Left ventricle myocardium inferior (tissue), 1 donor: ENCODE data around the gene COA5. TPM values are rescaled to one million over a fixed set of nuclear protein-coding genes. Genes with fewer than 3 reads are reported as not detected.

Experiments used
- DNase-seq: peaks from one replicate; pipeline ENCODE4 v3.0.0-alpha.2; 2020
- H3K27ac ChIP-seq: fragments of 200-600 bp; replicated peaks from 2 replicates; pipeline ENCODE4 v1.8.0; 2021
- H3K27me3 ChIP-seq: fragments of 200-600 bp; 2 replicates; pipeline ENCODE4 v1.8.0; 2021; ENCODE audit warnings: low read depth
- H3K36me3 ChIP-seq: fragments of 200-600 bp; 2 replicates; pipeline ENCODE4 v1.8.0; 2021
- H3K4me1 ChIP-seq: fragments of 200-600 bp; 2 replicates; pipeline ENCODE4 v1.8.0; 2021
- H3K4me3 ChIP-seq: fragments of 200-600 bp; 2 replicates; pipeline ENCODE4 v1.8.0; 2021; ENCODE audit warnings: mild to moderate bottlenecking, moderate library complexity
- H3K9me3 ChIP-seq: fragments of 200-600 bp; replicated peaks from 2 replicates; pipeline ENCODE4 v1.8.0; 2021
- intact Hi-C: fragments of 100-400 bp; cut with micrococcal nuclease; formaldehyde crosslinking; loops from one replicate; pipeline ENCODE4 v1.11.0; 2022
- total RNA-seq: library from RNA; stranded (reverse); fragmentation: NEBNext Ultra II Directional; extraction: Animal tissue kit (Norgen Biotek cat#: 25700); gene quantifications from one replicate; pipeline ENCODE4 v1.2.1, GENCODE V29; 2021
- TF ChIP-seq, protein P1 (sequence below): fragments of 200-600 bp; IDR thresholded peaks from 2 replicates; pipeline ENCODE4 v1.8.0; 2021; ENCODE audit warnings: antibody characterized with exemption, mild to moderate bottlenecking, borderline replicate concordance
- donor health status: DM: no; HTN: yes; CAD: no; lungs with severe emphysema.

COA5 gene
- total RNA-seq, 1 donor from 2014 or later, result 33.3 TPM

DNA sequence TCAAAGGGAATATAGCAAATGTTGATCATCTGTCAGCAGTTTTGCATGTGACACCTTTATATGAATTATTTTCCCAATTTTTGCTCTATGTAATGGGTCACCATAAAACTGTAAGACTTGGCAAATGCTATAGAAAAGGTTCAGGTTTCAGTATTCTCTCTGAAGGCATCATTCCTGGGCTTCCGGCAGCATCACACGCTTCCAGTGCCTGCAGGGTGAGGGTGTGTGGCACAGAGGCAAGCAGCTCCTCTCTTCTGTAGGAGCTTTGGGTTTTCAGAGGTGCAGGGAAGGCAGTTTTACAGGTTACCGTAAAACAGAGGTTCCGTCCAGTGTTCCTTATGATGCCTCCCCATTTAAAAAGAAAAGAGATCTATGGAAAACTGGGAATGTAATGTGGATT lies 18.8 kb downstream of the COA5 start:
- Histone ChIP-seq H3K36me3 (peaks cover 42% of the 10 kb centered on the region), H3K27ac (no peak overlapping the region), H3K4me3 (no peak overlapping the region), H3K27me3 (no peaks in the 10 kb centered on the region), H3K9me3 (peaks cover 3% of the 10 kb centered on the region), H3K4me1 (no peaks in the 10 kb centered on the region)
- TF ChIP-seq, protein P1, sequence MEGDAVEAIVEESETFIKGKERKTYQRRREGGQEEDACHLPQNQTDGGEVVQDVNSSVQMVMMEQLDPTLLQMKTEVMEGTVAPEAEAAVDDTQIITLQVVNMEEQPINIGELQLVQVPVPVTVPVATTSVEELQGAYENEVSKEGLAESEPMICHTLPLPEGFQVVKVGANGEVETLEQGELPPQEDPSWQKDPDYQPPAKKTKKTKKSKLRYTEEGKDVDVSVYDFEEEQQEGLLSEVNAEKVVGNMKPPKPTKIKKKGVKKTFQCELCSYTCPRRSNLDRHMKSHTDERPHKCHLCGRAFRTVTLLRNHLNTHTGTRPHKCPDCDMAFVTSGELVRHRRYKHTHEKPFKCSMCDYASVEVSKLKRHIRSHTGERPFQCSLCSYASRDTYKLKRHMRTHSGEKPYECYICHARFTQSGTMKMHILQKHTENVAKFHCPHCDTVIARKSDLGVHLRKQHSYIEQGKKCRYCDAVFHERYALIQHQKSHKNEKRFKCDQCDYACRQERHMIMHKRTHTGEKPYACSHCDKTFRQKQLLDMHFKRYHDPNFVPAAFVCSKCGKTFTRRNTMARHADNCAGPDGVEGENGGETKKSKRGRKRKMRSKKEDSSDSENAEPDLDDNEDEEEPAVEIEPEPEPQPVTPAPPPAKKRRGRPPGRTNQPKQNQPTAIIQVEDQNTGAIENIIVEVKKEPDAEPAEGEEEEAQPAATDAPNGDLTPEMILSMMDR, result no peak
- DNase-seq, result no peak
- intact Hi-C loops, result no loop called here

DNA sequence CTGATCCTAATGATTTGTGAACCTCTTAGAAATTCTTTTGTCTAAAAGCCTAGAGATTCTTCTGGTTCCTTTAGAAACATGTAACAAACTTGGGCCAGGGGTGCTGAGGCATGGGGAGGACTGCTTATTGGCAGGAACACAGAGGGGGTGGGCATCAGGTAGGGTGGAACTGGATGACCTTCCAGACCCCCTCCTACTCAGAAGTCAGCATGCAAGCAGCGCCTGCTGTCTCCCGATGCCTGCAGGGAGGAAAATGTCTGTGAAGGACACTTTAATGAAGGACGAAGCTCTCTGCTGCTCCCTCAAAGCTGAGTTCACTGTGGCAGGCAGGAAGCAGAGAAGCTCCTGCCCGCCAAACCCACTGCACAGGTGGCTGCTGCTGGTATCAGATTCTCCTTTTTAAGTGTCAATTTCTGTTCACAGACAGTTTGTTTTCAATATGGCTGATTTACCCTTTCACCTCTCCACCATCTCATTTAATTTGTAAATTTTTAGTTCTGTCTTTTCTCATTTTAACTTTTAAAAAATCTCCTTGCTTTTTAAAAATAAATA lies 19.4 kb downstream of the COA5 start:
- TF ChIP-seq, protein P1, result no peak
- intact Hi-C loops, result no loop called here
- peaks cover 46% of the 10 kb centered on the region for H3K36me3 ChIP-seq

DNA sequence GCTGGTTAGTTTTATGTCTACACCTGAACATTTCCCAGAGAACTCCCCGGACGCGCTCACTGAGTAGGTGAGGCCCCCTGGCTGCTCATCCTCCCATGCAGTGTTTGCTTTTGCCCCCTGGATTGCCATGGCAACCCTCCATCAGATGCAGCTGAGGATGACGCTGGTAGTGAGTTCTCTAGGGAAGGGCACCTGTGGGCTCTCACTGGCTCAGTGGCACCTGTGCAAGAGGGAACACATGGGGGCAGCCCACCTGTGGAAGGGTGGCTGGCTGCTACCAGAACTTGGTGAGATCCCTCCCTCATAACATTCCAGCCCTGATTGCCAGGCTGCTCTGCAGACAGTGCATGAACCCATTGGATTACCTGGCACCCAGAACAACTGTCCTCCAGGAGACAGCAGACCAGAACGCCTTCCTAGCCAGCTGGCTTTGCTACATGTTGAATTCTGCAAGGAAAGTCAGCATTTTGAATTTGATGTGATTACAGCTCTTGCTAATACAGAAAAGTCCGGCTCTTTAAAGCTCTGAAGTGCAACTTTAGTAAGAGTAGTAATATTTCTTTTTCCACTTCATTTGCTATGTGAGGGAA lies 21.7 kb downstream of the COA5 start:
- no peak overlapping the region for H3K27ac ChIP-seq
- peaks cover 53% of the 10 kb centered on the region for H3K36me3 ChIP-seq
- H3K27me3 ChIP-seq, result no peaks in the 10 kb centered on the region
- no peaks in the 10 kb centered on the region for H3K9me3 ChIP-seq
- TF ChIP-seq, protein P1, result no peak
- no peak for DNase-seq
- no peaks in the 10 kb centered on the region for H3K4me1 ChIP-seq
- no peak overlapping the region for H3K4me3 ChIP-seq
- intact Hi-C loops, result no loop called here

More for the DNA sequence above, 19.4 kb downstream of the COA5 start:
- no peaks in the 10 kb centered on the region for H3K9me3 ChIP-seq
- no peak for DNase-seq
- no peak overlapping the region for H3K27ac ChIP-seq
- no peaks in the 10 kb centered on the region for H3K27me3 ChIP-seq
- no peak overlapping the region for H3K4me3 ChIP-seq
- H3K4me1 ChIP-seq, result no peaks in the 10 kb centered on the region

DNA sequence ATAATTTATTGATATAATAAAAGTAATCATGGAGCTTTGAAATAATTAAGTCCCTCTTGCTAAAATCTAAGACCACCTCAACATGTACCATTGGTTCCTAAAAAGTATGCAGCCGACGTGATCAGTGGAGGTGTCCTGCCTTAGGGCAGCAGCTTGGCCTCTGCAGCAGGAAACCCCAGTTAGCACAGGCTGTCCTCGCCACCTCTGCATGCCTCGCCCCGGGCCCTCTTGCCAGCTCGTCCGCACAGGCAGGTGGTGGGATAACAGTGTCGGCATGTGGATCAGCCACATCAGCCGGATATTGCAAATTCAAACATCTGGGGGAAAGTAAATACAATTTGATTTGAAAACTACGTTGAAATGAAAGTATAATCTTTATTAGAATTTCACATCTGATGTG lies 22.9 kb downstream of the COA5 start:
- intact Hi-C loops, result no loop called here
- TF ChIP-seq, protein P1, result no peak
- no peaks in the 10 kb centered on the region for H3K9me3 ChIP-seq
- H3K4me3 ChIP-seq, result no peak overlapping the region
- no peak for DNase-seq
- no peaks in the 10 kb centered on the region for H3K27me3 ChIP-seq
- H3K27ac ChIP-seq, result no peak overlapping the region
- H3K4me1 ChIP-seq, result no peaks in the 10 kb centered on the region
- peaks cover 56% of the 10 kb centered on the region for H3K36me3 ChIP-seq

DNA sequence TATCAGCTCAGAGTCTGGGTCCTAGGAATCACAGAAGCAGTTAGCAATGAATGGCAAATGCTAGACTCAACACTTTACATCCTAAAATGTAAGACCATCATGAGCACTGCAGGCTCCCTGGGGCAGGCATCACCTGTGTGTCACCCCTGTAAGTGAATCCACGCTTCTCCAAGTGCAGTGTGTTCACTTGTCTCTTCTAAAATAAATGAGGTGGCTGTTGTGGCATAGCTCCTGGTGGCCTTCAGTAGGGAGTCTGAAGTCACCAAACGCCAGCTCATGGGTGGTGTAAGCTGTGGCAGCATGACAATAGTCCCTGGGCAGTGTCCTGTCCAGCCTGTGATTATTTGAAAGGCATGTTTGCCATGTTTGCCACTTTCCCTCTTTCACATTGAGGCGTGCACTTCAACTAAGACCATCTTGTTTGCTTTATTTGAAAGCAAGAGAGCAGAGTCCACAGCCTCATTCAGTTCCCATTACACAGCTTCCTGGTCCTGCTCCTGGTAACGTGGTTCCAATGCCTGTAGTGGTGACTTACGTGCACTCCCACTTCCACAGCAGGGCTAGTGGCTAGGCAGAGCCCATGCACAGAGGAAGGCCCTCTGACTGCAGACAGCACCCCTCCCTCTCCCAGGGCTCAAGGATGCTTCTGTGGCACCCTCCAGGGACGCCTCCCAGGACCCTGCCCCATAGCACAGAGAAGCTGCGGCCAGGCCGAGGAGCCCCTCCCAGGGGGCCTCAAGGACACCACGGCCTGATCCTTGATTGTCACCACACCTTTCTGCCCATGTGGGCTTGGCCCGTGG lies 24.3 kb downstream of the COA5 start:
- peaks cover 62% of the 10 kb centered on the region for H3K36me3 ChIP-seq
- peaks cover 9% of the 10 kb centered on the region for H3K4me1 ChIP-seq
- TF ChIP-seq, protein P1, result no peak
- intact Hi-C loops, result no loop called here
- H3K27me3 ChIP-seq, result no peaks in the 10 kb centered on the region
- H3K4me3 ChIP-seq, result no peak overlapping the region
- no peak for DNase-seq
- no peak overlapping the region for H3K27ac ChIP-seq
- H3K9me3 ChIP-seq, result no peaks in the 10 kb centered on the region
